GM18511 (cell line): ENCODE data around the gene WNT16.
"Not testable (repeated sequence)": the region's sequence is repeated elsewhere in the genome, so short reads cannot be mapped to it uniquely, and the experiment has no call there.

Source experiments
- ATAC-seq: cut with Tn5 transposase; IDR thresholded peaks from one replicate; pipeline ENCODE4 v1.9.1; 2021; ENCODE audit warnings: mild to moderate bottlenecking, moderate library complexity; ENCODE audit not compliant: unreplicated experiment

WNT16 gene

GRCh38 chr7:121305109-121305508 is 23.7 kb upstream of the WNT16 start:
- ATAC-seq: no peak

- no peak for ATAC-seq
Observed at GRCh38 chr7:121306565-121306964, 22.2 kb upstream of the WNT16 start.

DNA sequence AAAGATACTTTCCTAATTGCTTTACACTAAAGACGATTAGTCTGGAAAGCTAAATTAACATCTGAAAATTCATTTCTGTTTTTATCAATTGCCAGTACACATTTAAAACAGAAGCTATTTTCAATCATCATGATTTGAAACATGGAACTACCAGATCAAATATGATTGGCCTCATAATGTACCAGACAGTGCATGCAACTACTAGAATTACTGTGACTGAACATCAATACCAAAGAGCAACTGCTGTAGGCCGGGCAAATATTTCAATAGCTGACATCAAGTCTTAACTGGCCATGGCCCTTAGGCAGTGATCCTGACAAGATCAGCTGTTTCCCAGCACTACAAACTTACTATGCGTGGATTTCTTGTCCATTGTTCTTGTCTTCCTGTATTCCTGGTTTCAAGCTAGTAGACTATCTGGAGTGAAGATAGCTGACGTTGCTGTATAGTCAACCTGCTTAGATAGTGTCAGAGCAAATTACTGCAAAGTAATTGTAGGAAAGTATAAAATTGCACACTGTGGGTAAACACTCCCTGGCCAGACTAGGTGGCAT is 21.7 kb upstream of the WNT16 start:
- ATAC-seq: no peak

DNA sequence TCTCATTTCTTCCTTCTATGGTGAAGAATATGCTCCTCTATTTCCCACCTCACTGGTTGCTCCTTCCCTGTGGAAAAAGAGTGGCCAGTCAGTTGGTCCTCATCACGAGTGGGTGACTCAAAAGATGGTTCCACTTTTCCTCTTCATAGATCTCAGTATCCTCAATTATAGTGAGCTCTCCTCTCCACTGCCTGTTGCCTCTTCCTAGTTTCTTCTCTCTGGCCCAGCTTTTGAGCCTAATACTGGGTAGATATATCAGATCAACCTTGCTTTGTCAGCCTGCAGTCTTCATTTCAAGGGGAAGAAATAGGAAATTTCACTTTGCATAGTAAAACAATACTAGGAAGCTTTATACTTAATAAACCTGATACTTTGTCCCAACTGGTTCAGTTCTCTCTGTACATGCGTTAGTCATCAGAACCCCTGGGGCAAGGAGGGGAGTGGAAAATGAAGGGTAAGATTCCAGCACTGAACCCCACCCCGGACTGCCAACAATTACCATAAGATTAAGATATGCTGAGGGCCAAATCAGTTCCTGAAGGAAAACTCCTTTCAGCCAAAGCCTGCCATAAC is 15.5 kb upstream of the WNT16 start:
- peak; percentile 9 for ATAC-seq

DNA sequence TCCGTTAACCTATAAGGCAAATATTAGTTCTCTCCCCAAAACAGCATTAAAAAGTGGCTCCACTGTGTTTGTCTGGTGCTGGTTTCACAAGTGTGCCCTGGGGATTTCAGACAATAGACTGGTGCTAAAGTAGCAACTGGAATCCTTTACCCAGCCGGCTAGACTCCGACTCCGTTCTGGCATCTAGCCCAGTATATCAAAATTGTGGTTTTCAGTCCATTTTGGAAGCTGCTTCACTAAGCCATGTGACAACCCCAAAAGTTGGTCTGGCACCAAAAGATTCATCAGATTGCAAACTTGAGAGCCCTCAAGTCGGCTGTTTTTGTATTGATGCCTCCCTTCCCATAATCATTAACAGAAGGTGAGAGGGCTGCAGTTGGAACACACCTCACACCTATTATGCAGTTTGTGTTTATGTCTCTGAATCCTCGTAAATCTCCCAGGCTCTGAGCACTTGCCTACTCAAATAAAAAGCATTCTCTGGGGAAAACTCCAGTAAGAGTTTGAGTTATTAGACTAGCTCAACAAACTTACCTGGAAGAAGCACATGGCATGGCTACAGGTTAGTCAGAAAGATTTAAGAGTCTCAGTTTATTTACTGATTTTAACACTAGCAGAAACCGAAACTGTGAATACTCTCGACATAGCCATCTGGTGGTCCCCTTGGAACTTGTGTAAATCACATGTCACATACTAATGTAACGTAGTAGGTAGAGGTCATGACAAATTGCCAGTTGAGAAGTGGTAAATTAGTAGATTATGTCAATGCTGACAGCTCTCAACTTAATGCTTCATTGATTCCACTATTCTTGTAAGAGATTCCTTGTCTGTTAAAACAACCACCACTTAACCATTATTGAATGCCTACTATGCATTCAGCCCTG is 14.8 kb upstream of the WNT16 start:
- peak; percentile 88 for ATAC-seq

DNA sequence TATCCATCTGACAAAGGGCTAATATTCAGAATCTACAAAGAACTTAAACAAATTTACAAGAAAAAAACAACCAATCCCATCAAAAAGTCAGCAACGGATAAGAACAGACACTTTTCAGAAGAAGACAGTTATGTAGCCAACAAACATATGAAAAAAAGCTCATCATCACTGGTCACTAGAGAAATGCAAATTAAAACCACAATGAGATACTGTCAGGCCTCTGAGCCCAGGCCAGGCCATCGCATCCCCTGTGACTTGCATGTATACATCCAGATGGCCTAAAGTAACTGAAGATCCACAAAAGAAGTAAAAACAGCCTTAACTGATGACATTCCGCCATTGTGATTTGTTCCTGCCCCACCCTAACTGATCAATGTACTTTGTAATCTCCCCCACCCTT is 13.6 kb upstream of the WNT16 start:
- ATAC-seq: not testable (repeated sequence)

DNA sequence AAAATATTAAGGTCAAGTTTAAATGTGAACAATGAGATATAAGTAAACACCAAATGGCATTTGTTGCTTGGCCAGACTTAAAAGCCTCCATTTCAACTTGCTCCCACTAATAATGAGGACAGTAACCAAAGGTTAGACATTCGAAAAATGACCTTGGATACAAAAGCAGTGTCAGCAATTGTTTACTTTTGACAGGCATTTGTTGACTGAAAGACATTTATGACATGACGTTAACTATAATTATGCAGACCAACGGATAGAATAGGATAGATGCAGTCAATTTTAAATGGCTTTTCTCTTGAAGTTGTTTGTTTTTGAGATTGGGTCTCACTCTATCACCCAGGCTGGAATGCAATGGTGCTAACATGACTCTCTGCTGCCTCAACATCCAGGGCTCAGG is 6.3 kb upstream of the WNT16 start:
- ATAC-seq: no peak

- ATAC-seq: no peak
Observed at GRCh38 chr7:121323515-121324302, 5.1 kb upstream of the WNT16 start.

DNA sequence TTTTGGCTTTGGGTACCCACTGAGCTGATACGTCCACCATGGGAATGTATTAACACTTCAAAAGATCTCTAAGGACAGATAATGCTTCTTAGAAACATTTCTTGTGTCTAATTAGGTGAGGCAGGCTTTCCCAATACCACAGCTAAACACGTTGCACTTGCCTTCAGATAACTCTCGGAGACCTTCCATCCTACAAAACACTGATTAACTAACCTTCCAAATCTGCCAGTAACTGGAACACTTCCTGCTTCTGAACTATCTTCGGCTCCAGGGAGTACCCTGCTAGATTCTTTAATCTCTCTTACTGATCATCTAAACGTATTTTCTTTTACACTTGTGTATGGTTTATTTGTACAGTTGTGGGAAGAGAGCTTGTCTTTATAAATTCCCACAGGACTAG is 1.1 kb upstream of the WNT16 start:
- no peak for ATAC-seq

GRCh38 chr7:121329191-121330052 is 622 bp downstream of the WNT16 start:
- peak; percentile 79 for ATAC-seq

- ATAC-seq: peak; percentile 53
Observed at GRCh38 chr7:121330053-121330833, 1.4 kb downstream of the WNT16 start.

- no peak for ATAC-seq
Observed at GRCh38 chr7:121331048-121331447, 2.2 kb downstream of the WNT16 start.

DNA sequence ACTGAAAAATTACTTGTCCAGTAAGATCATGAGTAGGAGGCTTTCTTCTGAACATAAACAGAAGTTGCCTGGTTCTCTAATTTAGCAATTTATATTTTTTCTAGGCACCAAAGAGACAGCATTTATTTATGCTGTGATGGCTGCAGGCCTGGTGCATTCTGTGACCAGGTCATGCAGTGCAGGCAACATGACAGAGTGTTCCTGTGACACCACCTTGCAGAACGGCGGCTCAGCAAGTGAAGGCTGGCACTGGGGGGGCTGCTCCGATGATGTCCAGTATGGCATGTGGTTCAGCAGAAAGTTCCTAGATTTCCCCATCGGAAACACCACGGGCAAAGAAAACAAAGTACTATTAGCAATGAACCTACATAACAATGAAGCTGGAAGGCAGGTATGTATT is 2.8 kb downstream of the WNT16 start:
- ATAC-seq: no peak

DNA sequence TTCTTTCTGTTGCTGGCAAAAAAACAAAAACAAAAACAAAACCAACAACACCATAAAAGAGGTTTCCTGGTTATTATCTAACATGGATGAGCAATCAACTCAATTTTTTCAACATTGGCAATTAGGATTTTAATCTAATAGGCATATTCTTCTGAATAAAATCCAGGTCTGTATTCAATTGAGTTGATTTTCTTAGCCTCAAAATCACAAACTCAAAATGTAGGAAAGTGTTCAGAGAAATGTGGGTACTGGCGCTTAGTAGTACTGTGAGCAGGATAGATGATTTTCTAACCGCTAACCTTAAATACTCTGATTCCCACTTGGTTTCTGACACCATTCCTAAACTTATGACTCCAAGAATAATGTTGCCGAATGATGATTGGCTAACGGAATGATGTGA is 5.6 kb downstream of the WNT16 start:
- no peak for ATAC-seq

DNA sequence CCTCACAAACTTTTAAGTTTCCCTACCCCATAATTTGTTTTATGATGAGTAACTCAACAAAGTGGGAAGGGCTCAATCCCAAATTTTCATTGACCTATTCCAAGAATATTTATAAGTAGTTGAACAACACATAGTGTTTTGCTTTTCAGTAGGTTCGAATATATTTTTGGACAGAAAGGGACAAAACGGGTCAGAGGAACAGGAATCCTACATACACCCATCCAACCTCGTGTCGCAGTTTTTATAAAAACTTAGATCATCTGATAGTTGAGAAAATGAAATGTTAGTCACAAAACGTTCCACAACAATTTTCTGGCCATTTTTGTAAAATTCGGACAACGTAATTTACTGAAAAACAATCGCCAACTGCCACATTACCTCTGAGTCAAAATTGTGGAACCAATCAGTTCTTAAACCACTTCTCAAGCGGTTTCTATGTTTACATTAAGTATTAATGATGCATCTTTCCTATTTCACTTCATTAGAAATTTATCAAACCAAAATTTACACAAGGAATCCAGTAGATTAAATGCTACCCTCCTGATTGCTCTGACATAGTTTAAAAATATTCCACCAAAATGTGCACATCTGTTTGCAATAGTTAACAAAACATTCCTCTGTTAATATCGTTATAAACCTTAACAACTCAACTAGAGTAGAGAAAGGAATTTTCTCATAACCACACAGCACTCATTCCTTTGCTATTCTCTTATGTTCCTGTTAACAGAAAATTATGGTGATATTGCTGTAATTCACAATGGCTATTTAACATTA is 6.3 kb downstream of the WNT16 start:
- ATAC-seq: no peak

GRCh38 chr7:121336579-121336978 is 7.8 kb downstream of the WNT16 start:
- ATAC-seq: no peak

GRCh38 chr7:121337398-121337797 is 8.6 kb downstream of the WNT16 start:
- no peak for ATAC-seq

GRCh38 chr7:121339082-121339481 is 10.3 kb downstream of the WNT16 start:
- no peak for ATAC-seq

DNA sequence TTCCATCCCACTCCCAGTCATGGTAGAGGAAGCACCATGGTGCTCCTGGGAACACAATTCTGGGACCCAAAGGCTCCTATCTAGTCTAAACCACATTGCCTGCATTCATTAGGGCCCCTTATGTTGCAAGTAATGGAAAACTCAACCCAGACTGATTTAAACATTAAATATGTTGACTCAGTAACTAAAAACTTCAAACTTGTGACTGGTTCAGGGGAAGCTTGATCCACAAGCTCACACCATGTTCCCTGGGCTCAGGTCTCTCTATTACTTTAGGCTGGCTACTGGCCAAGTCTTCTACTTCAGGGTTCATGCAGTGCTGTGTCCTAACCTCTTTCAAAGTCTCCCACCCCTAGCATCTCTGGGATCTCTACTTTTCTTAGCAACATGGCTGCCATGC is 13.1 kb downstream of the WNT16 start:
- ATAC-seq: no peak
